HepG2 (cell line): ENCODE results near the gene PCYT2. TPM values are rescaled to one million over a fixed set of nuclear protein-coding genes. Genes with fewer than 3 reads are reported as not detected.
A peak's percentile ranks its signal among the peaks of the same experiment; 100 is the strongest.

Experiments
- DPF2 ChIP-seq: sonication (generic); formaldehyde crosslinking; IDR thresholded peaks from 2 replicates; pipeline ENCODE4 v1.4.0; 2020; ENCODE audit warnings: mild to moderate bottlenecking, low read depth, missing genetic modification reagents, borderline replicate concordance
- ELF1 ChIP-seq: sonication (generic); formaldehyde crosslinking; IDR thresholded peaks from 2 replicates; pipeline ENCODE4 v1.4.0; 2020; ENCODE audit warnings: missing genetic modification reagents
- MAFK ChIP-seq, 2 experiments: IDR thresholded peaks in 1 of 2; conservative IDR thresholded peaks in 1 of 2; 2 replicates each; pipeline ENCODE4 v1.6.1; 2011; ENCODE audit warnings: improper control_type of control experiment in 2 of 2, low read length in 2 of 2
- PHF21A ChIP-seq: sonication (generic); formaldehyde crosslinking; IDR thresholded peaks from 2 replicates; pipeline ENCODE4 v1.5.0; 2020; ENCODE audit warnings: mild to moderate bottlenecking, missing genetic modification reagents
- SAP130 ChIP-seq: IDR thresholded peaks from 2 replicates; pipeline ENCODE4 v1.6.1; 2016; ENCODE audit warnings: low read depth
- SOX13 ChIP-seq, 3 experiments: fragments of 450-650 bp in 1 of 3; sonication (generic) in 1 of 3; formaldehyde crosslinking in 1 of 3; IDR thresholded peaks in 2 of 3; conservative IDR thresholded peaks in 1 of 3; 2 replicates each; pipeline versions ENCODE4 v1.5.0 to v1.6.1; 2016 to 2020; ENCODE audit warnings: antibody characterized with exemption in 1 of 3, mild to moderate bottlenecking in 1 of 3, missing compliant biosample characterization in 1 of 3, missing genetic modification reagents in 1 of 3, moderate library complexity in 1 of 3
- TSC22D2 ChIP-seq: sonication (generic); formaldehyde crosslinking; IDR thresholded peaks from 2 replicates; pipeline ENCODE4 v1.5.1; 2020; ENCODE audit warnings: missing genetic modification reagents, mild to moderate bottlenecking, borderline replicate concordance
- YY1 ChIP-seq: IDR thresholded peaks from 2 replicates; pipeline ENCODE4 v1.6.1; 2011; ENCODE audit warnings: low read length, low read depth, moderate library complexity, mild to moderate bottlenecking; ENCODE audit not compliant: insufficient read depth, insufficient replicate concordance
- ZNF101 ChIP-seq: sonication (generic); formaldehyde crosslinking; IDR thresholded peaks from 2 replicates; pipeline ENCODE4 v1.4.0; 2020; ENCODE audit warnings: mild to moderate bottlenecking, low read depth, missing genetic modification reagents, borderline replicate concordance
- ZNF556 ChIP-seq: sonication (generic); formaldehyde crosslinking; IDR thresholded peaks from 2 replicates; pipeline ENCODE4 v1.4.0; 2020; ENCODE audit warnings: mild to moderate bottlenecking, missing genetic modification reagents, borderline replicate concordance
- polyA plus RNA-seq, 8 experiments: library from polyadenylated mRNA; depleted of rRNA in 3 of 8; stranded (reverse) in 7 of 8; unstranded in 1 of 8; fragments of >200 nt; fragmentation: Illumina TruSeq in 4 of 8; extraction: Trizol in 4 of 8; gene quantifications; 2 replicates each; pipeline versions ENCODE4 v1.2.1 to v1.2.3, GENCODE V29; 2011 to 2016; ENCODE audit warnings: low read depth in 4 of 8, missing spikeins in 1 of 8, mixed read lengths in 1 of 8; ENCODE audit not compliant: insufficient read depth in 1 of 8
- total RNA-seq, 5 experiments: library from RNA; depleted of rRNA; stranded (reverse); fragments of >200 nt; fragmentation: Illumina TruSeq; extraction: Trizol; gene quantifications; 2 replicates each; pipeline ENCODE4 v1.2.3, GENCODE V29; 2016; ENCODE audit warnings: low read depth in 1 of 5
- TF ChIP-seq, protein P1 (sequence below), 2 experiments: sonication (generic) in 1 of 2; formaldehyde crosslinking in 1 of 2; IDR thresholded peaks; 2 replicates each; pipeline versions ENCODE4 v1.4.0 to v1.6.1; 2016 to 2020; ENCODE audit warnings: borderline replicate concordance in 1 of 2, low read depth in 1 of 2, mild to moderate bottlenecking in 1 of 2, missing genetic modification reagents in 1 of 2
- TF ChIP-seq, protein P2 (sequence below): sonication (generic); formaldehyde crosslinking; IDR thresholded peaks from 2 replicates; pipeline ENCODE4 v1.5.0; 2020; ENCODE audit warnings: mild to moderate bottlenecking, missing genetic modification reagents, borderline replicate concordance
- TF ChIP-seq, protein P3 (sequence below): sonication (generic); formaldehyde crosslinking; IDR thresholded peaks from 2 replicates; pipeline ENCODE4 v1.5.1; 2020; ENCODE audit warnings: missing genetic modification reagents, mild to moderate bottlenecking, borderline replicate concordance
- TF ChIP-seq, protein P4 (sequence below): sonication (generic); formaldehyde crosslinking; conservative IDR thresholded peaks from 2 replicates; pipeline ENCODE4 v1.4.0; 2020; ENCODE audit warnings: mild to moderate bottlenecking, missing genetic modification reagents, moderate library complexity

The PCYT2 gene
- total and polyA plus RNA-seq, 2 of the 13 experiments (the other 11 are each of a cell fraction or from before 2014, with no cell fraction given): 147 to 297 TPM

DNA sequence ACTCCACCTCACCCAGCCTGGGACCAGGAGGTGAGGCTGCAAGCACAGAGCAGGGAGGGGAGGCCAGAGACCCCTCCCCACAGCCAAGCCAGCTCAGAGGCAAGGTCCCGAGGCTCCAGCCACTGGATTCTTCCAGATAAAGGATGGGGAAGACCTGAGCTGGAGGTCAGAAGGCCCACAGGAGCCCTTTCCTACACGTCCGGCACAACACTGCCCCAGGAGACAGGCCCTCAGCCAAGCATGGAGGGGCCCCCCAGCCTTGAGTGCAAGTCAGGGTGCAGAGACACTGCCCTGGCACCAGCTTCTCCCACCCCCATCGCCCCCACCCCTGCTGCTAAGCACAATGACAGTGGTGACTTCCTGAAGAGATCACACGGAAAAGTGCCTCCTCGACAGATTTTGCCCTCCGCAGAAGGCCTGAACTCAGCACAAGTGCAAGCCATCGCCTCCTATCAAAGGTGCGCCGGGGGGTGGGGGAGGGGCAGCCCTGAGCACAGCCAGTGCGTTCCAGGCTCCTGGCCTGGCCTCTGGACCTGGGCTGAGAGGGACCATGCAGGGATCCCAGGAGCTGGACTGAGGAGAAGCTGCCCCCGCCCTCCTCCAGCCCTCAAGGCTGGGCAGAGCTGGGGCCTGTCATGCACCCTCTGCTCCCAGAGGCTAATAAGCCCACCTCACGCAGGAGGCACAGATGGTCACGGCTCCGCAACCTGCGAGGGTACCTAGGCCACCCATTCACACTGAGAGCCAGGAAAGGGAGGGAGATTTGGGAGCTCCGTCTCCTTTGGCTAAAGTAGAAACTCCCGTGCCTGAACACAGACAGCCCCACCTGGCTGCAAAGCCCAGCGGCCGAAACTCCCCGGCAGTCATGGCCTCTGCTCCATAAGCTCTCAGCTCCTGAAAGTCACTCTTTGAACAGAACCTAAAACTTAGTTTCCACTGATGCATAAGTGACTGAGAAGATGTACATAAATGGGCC, 13.6 kb upstream of the PCYT2 start (continued):
- peak; percentile 87; the same call in 1 of the 2 replicates for TF ChIP-seq ZNF556 (CRISPR knock-in tag)
- peak; percentile 46; the same call in 1 of the 2 replicates for TF ChIP-seq DPF2 (CRISPR knock-in tag)
- no peak for TF ChIP-seq TSC22D2
- TF ChIP-seq, protein P1, sequence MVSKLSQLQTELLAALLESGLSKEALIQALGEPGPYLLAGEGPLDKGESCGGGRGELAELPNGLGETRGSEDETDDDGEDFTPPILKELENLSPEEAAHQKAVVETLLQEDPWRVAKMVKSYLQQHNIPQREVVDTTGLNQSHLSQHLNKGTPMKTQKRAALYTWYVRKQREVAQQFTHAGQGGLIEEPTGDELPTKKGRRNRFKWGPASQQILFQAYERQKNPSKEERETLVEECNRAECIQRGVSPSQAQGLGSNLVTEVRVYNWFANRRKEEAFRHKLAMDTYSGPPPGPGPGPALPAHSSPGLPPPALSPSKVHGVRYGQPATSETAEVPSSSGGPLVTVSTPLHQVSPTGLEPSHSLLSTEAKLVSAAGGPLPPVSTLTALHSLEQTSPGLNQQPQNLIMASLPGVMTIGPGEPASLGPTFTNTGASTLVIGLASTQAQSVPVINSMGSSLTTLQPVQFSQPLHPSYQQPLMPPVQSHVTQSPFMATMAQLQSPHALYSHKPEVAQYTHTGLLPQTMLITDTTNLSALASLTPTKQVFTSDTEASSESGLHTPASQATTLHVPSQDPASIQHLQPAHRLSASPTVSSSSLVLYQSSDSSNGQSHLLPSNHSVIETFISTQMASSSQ (IDR thresholded peaks at IDR 0.05; ENCODE audit: low read depth): no peak
- TF ChIP-seq, protein P1 (CRISPR knock-in tag; IDR thresholded peaks at IDR 0.05; ENCODE audit: borderline replicate concordance): peak; percentile 48; the same call in 1 of the 2 replicates
- peak; percentile 82 for TF ChIP-seq SAP130 (CRISPR knock-in tag)
- TF ChIP-seq ELF1: 0 out of 2 replicates have a peak, but pooled peaks have one; percentile 8
- no peak for TF ChIP-seq ZNF101
- TF ChIP-seq, protein P2, sequence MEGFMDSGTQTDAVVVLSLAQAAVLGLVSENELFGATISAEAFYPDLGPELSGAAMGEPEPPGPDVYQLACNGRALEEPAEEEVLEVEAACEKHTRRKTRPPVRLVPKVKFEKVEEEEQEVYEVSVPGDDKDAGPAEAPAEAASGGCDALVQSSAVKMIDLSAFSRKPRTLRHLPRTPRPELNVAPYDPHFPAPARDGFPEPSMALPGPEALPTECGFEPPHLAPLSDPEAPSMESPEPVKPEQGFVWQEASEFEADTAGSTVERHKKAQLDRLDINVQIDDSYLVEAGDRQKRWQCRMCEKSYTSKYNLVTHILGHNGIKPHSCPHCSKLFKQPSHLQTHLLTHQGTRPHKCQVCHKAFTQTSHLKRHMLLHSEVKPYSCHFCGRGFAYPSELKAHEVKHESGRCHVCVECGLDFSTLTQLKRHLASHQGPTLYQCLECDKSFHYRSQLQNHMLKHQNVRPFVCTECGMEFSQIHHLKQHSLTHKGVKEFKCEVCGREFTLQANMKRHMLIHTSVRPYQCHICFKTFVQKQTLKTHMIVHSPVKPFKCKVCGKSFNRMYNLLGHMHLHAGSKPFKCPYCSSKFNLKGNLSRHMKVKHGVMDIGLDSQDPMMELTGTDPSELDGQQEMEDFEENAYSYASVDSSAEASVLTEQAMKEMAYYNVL (CRISPR knock-in tag): 0 out of 2 replicates have a peak, but pooled peaks have one; percentile 16
- TF ChIP-seq, protein P3, sequence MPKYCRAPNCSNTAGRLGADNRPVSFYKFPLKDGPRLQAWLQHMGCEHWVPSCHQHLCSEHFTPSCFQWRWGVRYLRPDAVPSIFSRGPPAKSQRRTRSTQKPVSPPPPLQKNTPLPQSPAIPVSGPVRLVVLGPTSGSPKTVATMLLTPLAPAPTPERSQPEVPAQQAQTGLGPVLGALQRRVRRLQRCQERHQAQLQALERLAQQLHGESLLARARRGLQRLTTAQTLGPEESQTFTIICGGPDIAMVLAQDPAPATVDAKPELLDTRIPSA (CRISPR knock-in tag): no peak
- TF ChIP-seq SOX13 (IDR thresholded peaks at IDR 0.05): no peak
- TF ChIP-seq SOX13 (CRISPR knock-in tag; conservative IDR thresholded peaks at IDR 0.05 in 1 of 2, IDR thresholded peaks at IDR 0.05 in 1 of 2): 0 out of 4 replicates have a peak, but pooled peaks of 1 of the 2 experiments have one; percentile 16
- TF ChIP-seq YY1: peak; percentile 12
- peak; percentile 59; the same call in 1 of the 2 replicates for TF ChIP-seq PHF21A (CRISPR knock-in tag)
- TF ChIP-seq MAFK (conservative IDR thresholded peaks at IDR 0.05 in 1 of 2, IDR thresholded peaks at IDR 0.05 in 1 of 2; ENCODE audit: low read length in 2 of 2): peak; percentile 95 to 98
- TF ChIP-seq, protein P4, sequence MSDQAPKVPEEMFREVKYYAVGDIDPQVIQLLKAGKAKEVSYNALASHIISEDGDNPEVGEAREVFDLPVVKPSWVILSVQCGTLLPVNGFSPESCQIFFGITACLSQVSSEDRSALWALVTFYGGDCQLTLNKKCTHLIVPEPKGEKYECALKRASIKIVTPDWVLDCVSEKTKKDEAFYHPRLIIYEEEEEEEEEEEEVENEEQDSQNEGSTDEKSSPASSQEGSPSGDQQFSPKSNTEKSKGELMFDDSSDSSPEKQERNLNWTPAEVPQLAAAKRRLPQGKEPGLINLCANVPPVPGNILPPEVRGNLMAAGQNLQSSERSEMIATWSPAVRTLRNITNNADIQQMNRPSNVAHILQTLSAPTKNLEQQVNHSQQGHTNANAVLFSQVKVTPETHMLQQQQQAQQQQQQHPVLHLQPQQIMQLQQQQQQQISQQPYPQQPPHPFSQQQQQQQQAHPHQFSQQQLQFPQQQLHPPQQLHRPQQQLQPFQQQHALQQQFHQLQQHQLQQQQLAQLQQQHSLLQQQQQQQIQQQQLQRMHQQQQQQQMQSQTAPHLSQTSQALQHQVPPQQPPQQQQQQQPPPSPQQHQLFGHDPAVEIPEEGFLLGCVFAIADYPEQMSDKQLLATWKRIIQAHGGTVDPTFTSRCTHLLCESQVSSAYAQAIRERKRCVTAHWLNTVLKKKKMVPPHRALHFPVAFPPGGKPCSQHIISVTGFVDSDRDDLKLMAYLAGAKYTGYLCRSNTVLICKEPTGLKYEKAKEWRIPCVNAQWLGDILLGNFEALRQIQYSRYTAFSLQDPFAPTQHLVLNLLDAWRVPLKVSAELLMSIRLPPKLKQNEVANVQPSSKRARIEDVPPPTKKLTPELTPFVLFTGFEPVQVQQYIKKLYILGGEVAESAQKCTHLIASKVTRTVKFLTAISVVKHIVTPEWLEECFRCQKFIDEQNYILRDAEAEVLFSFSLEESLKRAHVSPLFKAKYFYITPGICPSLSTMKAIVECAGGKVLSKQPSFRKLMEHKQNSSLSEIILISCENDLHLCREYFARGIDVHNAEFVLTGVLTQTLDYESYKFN: peak; percentile 80
